Measurements from ENCODE around the gene CFAP107. TPM values are rescaled to one million over a fixed set of nuclear protein-coding genes. Genes with fewer than 3 reads are reported as not detected.
"Not testable (repeated sequence)": the region's sequence is repeated elsewhere in the genome, so short reads cannot be mapped to it uniquely, and the experiment has no call there.

Gene CFAP107
- total RNA-seq, 1 donor from 2014 or later: not detected

DNA sequence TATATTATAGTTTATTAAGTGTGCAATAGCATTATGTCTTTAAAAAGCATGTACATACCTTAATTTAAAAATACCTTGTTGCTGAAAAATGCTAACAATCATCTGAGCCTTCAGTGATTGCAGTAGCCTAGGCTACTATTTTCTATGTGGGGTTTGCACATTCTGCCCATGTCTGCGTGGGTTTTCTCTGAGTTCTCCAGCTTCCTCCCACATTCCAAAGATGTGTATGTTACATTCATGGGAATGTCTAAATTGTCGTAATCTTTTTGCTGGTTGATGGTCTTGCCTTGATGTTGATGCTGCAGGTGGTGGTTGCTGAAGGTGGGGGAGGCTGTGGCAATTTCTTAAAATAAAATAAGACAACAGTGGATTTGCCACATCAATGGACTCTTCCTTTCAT lies 17.6 kb upstream of the CFAP107 start:
- H2AFZ ChIP-seq (replicated peaks): no peak overlapping the region
- no peaks in the 10 kb centered on the region for H3K4me1 ChIP-seq
- H3K4me3 ChIP-seq: no peak overlapping the region
- Mint-ChIP-seq H3K9me3 (peaks cover 25% of the 10 kb centered on the region), H3K27ac (no peak overlapping the region), H3K4me3 (no peak overlapping the region), H3K4me1 (no peaks in the 10 kb centered on the region), H3K27me3 (ENCODE audit: insufficient read depth, low read depth) (peaks cover 5% of the 10 kb centered on the region), H3K36me3 (no peaks in the 10 kb centered on the region)
- no peaks in the 10 kb centered on the region for H3K36me3 ChIP-seq
- H3F3A ChIP-seq (ENCODE audit: low read depth): no peaks in the 10 kb centered on the region
- H3K27ac ChIP-seq: no peak overlapping the region
- H3K27me3 ChIP-seq: no peaks in the 10 kb centered on the region
- no peaks in the 10 kb centered on the region for H3K9me3 ChIP-seq (ENCODE audit: low read depth)
- no peaks in the 10 kb centered on the region for H4K20me1 ChIP-seq (ENCODE audit: low read depth)
- DNase-seq (ENCODE audit: low spot score): no peak
- H3K79me2 ChIP-seq (ENCODE audit: low read depth): no peaks in the 10 kb centered on the region
- H3K9ac ChIP-seq: no peak overlapping the region
- TF ChIP-seq, protein P1, sequence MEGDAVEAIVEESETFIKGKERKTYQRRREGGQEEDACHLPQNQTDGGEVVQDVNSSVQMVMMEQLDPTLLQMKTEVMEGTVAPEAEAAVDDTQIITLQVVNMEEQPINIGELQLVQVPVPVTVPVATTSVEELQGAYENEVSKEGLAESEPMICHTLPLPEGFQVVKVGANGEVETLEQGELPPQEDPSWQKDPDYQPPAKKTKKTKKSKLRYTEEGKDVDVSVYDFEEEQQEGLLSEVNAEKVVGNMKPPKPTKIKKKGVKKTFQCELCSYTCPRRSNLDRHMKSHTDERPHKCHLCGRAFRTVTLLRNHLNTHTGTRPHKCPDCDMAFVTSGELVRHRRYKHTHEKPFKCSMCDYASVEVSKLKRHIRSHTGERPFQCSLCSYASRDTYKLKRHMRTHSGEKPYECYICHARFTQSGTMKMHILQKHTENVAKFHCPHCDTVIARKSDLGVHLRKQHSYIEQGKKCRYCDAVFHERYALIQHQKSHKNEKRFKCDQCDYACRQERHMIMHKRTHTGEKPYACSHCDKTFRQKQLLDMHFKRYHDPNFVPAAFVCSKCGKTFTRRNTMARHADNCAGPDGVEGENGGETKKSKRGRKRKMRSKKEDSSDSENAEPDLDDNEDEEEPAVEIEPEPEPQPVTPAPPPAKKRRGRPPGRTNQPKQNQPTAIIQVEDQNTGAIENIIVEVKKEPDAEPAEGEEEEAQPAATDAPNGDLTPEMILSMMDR (IDR thresholded peaks at IDR 0.05): no peak
- TF ChIP-seq EZH2 (IDR thresholded peaks at IDR 0.05) (no peak), EZH2phosphoT487 (IDR thresholded peaks at IDR 0.05) (no peak)
- H3K4me2 ChIP-seq: no peak overlapping the region

DNA sequence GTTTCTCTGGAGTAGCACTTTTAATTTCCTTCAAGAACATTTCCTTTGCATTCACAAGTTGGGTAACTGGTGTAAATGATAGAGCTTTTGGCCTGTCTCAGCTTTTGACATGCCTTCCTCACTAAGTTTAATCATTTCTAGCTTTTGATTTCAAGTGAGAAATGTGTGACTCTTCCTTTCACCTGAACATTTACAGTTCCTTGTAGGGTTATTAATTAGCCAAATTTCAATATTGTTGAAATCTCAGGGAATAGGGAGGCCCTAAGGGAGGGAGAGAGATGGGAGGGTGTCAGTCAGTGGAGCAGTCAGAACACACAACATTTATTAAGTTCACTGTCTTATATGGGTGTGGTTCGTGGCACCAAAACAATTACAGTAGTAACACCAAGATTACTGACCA lies 15.8 kb upstream of the CFAP107 start:
- no peaks in the 10 kb centered on the region for H3K36me3 Mint-ChIP-seq
- no peaks in the 10 kb centered on the region for H3F3A ChIP-seq (ENCODE audit: low read depth)
- no peak for DNase-seq (ENCODE audit: low spot score)
- no peak overlapping the region for H3K27ac ChIP-seq
- H3K9me3 Mint-ChIP-seq: peaks cover 25% of the 10 kb centered on the region
- H3K27ac Mint-ChIP-seq: no peak overlapping the region
- H3K4me1 Mint-ChIP-seq: no peaks in the 10 kb centered on the region
- TF ChIP-seq EZH2 (IDR thresholded peaks at IDR 0.05) (no peak), EZH2phosphoT487 (IDR thresholded peaks at IDR 0.05) (no peak)
- no peaks in the 10 kb centered on the region for H3K9me3 ChIP-seq (ENCODE audit: low read depth)
- H3K27me3 Mint-ChIP-seq (ENCODE audit: insufficient read depth, low read depth): peaks cover 5% of the 10 kb centered on the region
- H3K36me3 ChIP-seq: no peaks in the 10 kb centered on the region
- H3K79me2 ChIP-seq (ENCODE audit: low read depth): no peaks in the 10 kb centered on the region
- no peak overlapping the region for H3K4me2 ChIP-seq
- no peak overlapping the region for H2AFZ ChIP-seq (replicated peaks)
- H3K9ac ChIP-seq: no peak overlapping the region
- no peaks in the 10 kb centered on the region for H3K4me1 ChIP-seq
- no peaks in the 10 kb centered on the region for H3K27me3 ChIP-seq
- no peaks in the 10 kb centered on the region for H4K20me1 ChIP-seq (ENCODE audit: low read depth)
- H3K4me3 Mint-ChIP-seq: no peak overlapping the region
- no peak overlapping the region for H3K4me3 ChIP-seq

DNA sequence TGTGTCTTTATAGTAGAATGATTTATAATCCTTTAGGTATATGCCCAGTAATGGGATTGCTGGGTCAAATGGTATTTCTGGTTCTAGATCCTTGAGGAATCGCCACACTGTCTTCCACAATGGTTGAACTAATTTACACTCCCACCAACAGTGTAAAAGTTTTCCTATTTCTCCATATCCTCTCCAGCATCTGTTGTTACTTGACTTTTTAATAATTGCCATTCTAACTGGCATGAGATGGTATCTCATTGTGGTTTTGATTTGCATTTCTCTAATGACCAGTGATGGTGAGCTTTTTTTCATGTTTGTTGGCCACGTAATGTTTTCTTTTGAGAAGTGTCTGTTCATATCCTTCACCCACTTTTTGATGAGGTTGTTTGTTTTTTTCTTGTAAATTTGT lies 14.9 kb upstream of the CFAP107 start:
- not testable (repeated sequence) for H3K9ac ChIP-seq; H3K4me1 ChIP-seq; H3K27me3 ChIP-seq; H3K36me3 ChIP-seq; H3K4me3 ChIP-seq; H3K27me3 Mint-ChIP-seq (ENCODE audit: insufficient read depth, low read depth); DNase-seq (ENCODE audit: low spot score); H3K4me3 Mint-ChIP-seq; H3K4me1 Mint-ChIP-seq; H3K27ac ChIP-seq; H3K9me3 ChIP-seq (ENCODE audit: low read depth); H3K27ac Mint-ChIP-seq; H3F3A ChIP-seq (ENCODE audit: low read depth); H3K4me2 ChIP-seq; H4K20me1 ChIP-seq (ENCODE audit: low read depth); H2AFZ ChIP-seq (replicated peaks); H3K79me2 ChIP-seq (ENCODE audit: low read depth); H3K36me3 Mint-ChIP-seq
- H3K9me3 Mint-ChIP-seq: peaks cover 25% of the 10 kb centered on the region

DNA sequence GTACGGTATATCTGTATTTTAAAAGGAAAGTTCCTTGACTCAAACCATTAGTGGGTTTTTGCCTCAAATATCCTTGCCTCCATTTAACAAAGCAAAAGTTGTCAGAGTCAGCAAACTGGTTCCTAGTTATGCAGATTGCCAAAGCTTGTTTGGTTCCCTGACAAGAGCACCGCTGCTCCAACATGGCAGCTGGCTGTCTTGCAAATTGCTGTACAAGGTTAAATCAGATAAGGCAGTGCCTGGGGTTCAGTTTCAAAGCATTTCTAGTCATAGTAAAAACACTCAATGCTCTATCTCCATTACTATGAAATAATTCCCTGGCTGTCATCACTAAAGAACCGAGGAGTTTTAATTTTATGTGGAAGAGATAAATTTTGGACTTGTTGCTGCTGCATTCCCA lies 11.3 kb upstream of the CFAP107 start:
- DNase-seq (ENCODE audit: low spot score): no peak
- H3K9me3 Mint-ChIP-seq: peaks cover 17% of the 10 kb centered on the region
- H4K20me1 ChIP-seq (ENCODE audit: low read depth): no peaks in the 10 kb centered on the region
- no peak overlapping the region for H2AFZ ChIP-seq (replicated peaks)
- no peaks in the 10 kb centered on the region for H3K36me3 ChIP-seq
- no peak overlapping the region for H3K9ac ChIP-seq
- H3K4me2 ChIP-seq: no peak overlapping the region
- no peak overlapping the region for H3K27ac ChIP-seq
- no peak overlapping the region for H3K4me3 Mint-ChIP-seq
- no peaks in the 10 kb centered on the region for H3K36me3 Mint-ChIP-seq
- H3K79me2 ChIP-seq (ENCODE audit: low read depth): no peaks in the 10 kb centered on the region
- H3K27ac Mint-ChIP-seq: no peak overlapping the region
- no peaks in the 10 kb centered on the region for H3K27me3 ChIP-seq
- no peaks in the 10 kb centered on the region for H3K9me3 ChIP-seq (ENCODE audit: low read depth)
- H3K27me3 Mint-ChIP-seq (ENCODE audit: insufficient read depth, low read depth): no peaks in the 10 kb centered on the region
- H3K4me3 ChIP-seq: no peak overlapping the region
- TF ChIP-seq EZH2 (IDR thresholded peaks at IDR 0.05): no peak
- no peak for TF ChIP-seq EZH2phosphoT487 (IDR thresholded peaks at IDR 0.05)
- TF ChIP-seq, protein P1 (IDR thresholded peaks at IDR 0.05): no peak
- no peaks in the 10 kb centered on the region for H3K4me1 Mint-ChIP-seq
- no peaks in the 10 kb centered on the region for H3F3A ChIP-seq (ENCODE audit: low read depth)
- no peaks in the 10 kb centered on the region for H3K4me1 ChIP-seq
